ENCODE results near the gene THEMIS. TPM values are rescaled to one million over a fixed set of nuclear protein-coding genes. Genes with fewer than 3 reads are reported as not detected.

The THEMIS gene
- polyA plus RNA-seq, 1 donor (not counting 4 experiments of a cell fraction or from before 2014, with no cell fraction given): not detected

GRCh38 chr6:127938701-127939100 lies 37.8 kb upstream of the THEMIS start:
- Histone ChIP-seq H3K9me3 (ENCODE audit: control insufficient read depth, low read depth, low read length) (no peaks in the 10 kb centered on the region), H3K79me2 (ENCODE audit: control insufficient read depth, insufficient read depth, low read length) (no peaks in the 10 kb centered on the region), H4K20me1 (ENCODE audit: control insufficient read depth, extremely low read depth, insufficient read depth, low read length) (no peaks in the 10 kb centered on the region), H3K27me3 (ENCODE audit: control insufficient read depth, extremely low read depth, insufficient read depth, low read length) (no peaks in the 10 kb centered on the region), H3K4me1 (ENCODE audit: control insufficient read depth, extremely low read depth, insufficient read depth, low read length) (peaks cover 13% of the 10 kb centered on the region), H3K27ac (ENCODE audit: control insufficient read depth, insufficient read depth, low read length) (peak overlapping the region; percentile 70), H3K9ac (ENCODE audit: control insufficient read depth, extremely low read depth, insufficient read depth, low read length) (no peak overlapping the region), H3K4me2 (ENCODE audit: control insufficient read depth, extremely low read depth, insufficient read depth, low read depth, low read length) (no peak overlapping the region), H2AFZ (ENCODE audit: control insufficient read depth, low read length) (peak overlapping the region; percentile 1), H3K9me1 (ENCODE audit: control insufficient read depth, extremely low read depth, insufficient read depth, low read length) (no peaks in the 10 kb centered on the region), H3K4me3 (ENCODE audit: control insufficient read depth in 2 of 3, extremely low read depth in 1 of 3, insufficient read depth in 2 of 3, low read depth in 1 of 3, low read length in 3 of 3) (no peak overlapping the region), H3K36me3 (ENCODE audit: control insufficient read depth in 2 of 2, extremely low read depth in 1 of 2, insufficient read depth in 2 of 2, low read length in 2 of 2) (no peaks in the 10 kb centered on the region)
- dilution Hi-C loops (cut with MboI; ENCODE audit: extremely low pct_ligation_motif_present, low sequenced_read_pairs): loop anchor here (5.0 kb wide), 1 partner anchor 36 kb away; the partner anchor contains the start of gene THEMIS
- TF ChIP-seq CTCF (optimal IDR thresholded peaks at IDR 0.05 in 1 of 3, IDR thresholded peaks at IDR 0.05 in 1 of 3, conservative IDR thresholded peaks at IDR 0.05 in 1 of 3; ENCODE audit: extremely low read depth in 1 of 3, insufficient read depth in 2 of 3, low read length in 3 of 3) (no peak), EZH2 (IDR thresholded peaks at IDR 0.05; ENCODE audit: low read length) (no peak)
- FAIRE-seq (peak; percentile 77), DNase-seq (ENCODE audit: low read depth, low spot score) (no peak)

GRCh38 chr6:127937747-127938146 lies 36.9 kb upstream of the THEMIS start:
- Histone ChIP-seq H3K9me3 (ENCODE audit: control insufficient read depth, low read depth, low read length) (no peaks in the 10 kb centered on the region), H3K4me3 (ENCODE audit: control insufficient read depth in 2 of 3, extremely low read depth in 1 of 3, insufficient read depth in 2 of 3, low read depth in 1 of 3, low read length in 3 of 3) (no peak overlapping the region), H3K79me2 (ENCODE audit: control insufficient read depth, insufficient read depth, low read length) (no peaks in the 10 kb centered on the region), H3K36me3 (ENCODE audit: control insufficient read depth in 2 of 2, extremely low read depth in 1 of 2, insufficient read depth in 2 of 2, low read length in 2 of 2) (no peaks in the 10 kb centered on the region), H3K27me3 (ENCODE audit: control insufficient read depth, extremely low read depth, insufficient read depth, low read length) (no peaks in the 10 kb centered on the region), H3K9ac (ENCODE audit: control insufficient read depth, extremely low read depth, insufficient read depth, low read length) (no peak overlapping the region), H3K9me1 (ENCODE audit: control insufficient read depth, extremely low read depth, insufficient read depth, low read length) (no peaks in the 10 kb centered on the region), H3K4me1 (ENCODE audit: control insufficient read depth, extremely low read depth, insufficient read depth, low read length) (peaks cover 13% of the 10 kb centered on the region), H2AFZ (ENCODE audit: control insufficient read depth, low read length) (no peak overlapping the region), H4K20me1 (ENCODE audit: control insufficient read depth, extremely low read depth, insufficient read depth, low read length) (no peaks in the 10 kb centered on the region), H3K27ac (ENCODE audit: control insufficient read depth, insufficient read depth, low read length) (no peak overlapping the region), H3K4me2 (ENCODE audit: control insufficient read depth, extremely low read depth, insufficient read depth, low read depth, low read length) (no peak overlapping the region)
- dilution Hi-C loops (cut with MboI; ENCODE audit: extremely low pct_ligation_motif_present, low sequenced_read_pairs): loop anchor here (5.0 kb wide), 1 partner anchor 35 kb away; the partner anchor contains the start of gene THEMIS
- DNase-seq (ENCODE audit: low read depth, low spot score) (no peak), FAIRE-seq (no peak)
- TF ChIP-seq CTCF (optimal IDR thresholded peaks at IDR 0.05 in 1 of 3, IDR thresholded peaks at IDR 0.05 in 1 of 3, conservative IDR thresholded peaks at IDR 0.05 in 1 of 3; ENCODE audit: extremely low read depth in 1 of 3, insufficient read depth in 2 of 3, low read length in 3 of 3) (no peak), EZH2 (IDR thresholded peaks at IDR 0.05; ENCODE audit: low read length) (no peak)
